ENCODE measurements around the gene SYTL3. TPM values are rescaled to one million over a fixed set of nuclear protein-coding genes. Genes with fewer than 3 reads are reported as not detected.

The SYTL3 gene
- polyA plus RNA-seq, 1 of the 3 experiments (the other 2 are of a cell fraction): 2.3 TPM

GRCh38 chr6:158799051-158799792 is 149.4 kb downstream of the SYTL3 start (continued):
- TF ChIP-seq NFIC (IDR thresholded peaks at IDR 0.05; ENCODE audit: borderline replicate concordance): peak; percentile 83
- no peak for TF ChIP-seq TAF1 (IDR thresholded peaks at IDR 0.05; ENCODE audit: borderline replicate concordance, low read depth, low read length)
- TF ChIP-seq TEAD4 (IDR thresholded peaks at IDR 0.05; ENCODE audit: borderline replicate concordance, insufficient read depth): no peak
- peak; percentile 66 for TF ChIP-seq FOXJ3 (CRISPR knock-in tag; IDR thresholded peaks at IDR 0.05)
- no peak for TF ChIP-seq NRF1 (IDR thresholded peaks at IDR 0.05; ENCODE audit: low read depth, low read length)
- TF ChIP-seq, protein P1, sequence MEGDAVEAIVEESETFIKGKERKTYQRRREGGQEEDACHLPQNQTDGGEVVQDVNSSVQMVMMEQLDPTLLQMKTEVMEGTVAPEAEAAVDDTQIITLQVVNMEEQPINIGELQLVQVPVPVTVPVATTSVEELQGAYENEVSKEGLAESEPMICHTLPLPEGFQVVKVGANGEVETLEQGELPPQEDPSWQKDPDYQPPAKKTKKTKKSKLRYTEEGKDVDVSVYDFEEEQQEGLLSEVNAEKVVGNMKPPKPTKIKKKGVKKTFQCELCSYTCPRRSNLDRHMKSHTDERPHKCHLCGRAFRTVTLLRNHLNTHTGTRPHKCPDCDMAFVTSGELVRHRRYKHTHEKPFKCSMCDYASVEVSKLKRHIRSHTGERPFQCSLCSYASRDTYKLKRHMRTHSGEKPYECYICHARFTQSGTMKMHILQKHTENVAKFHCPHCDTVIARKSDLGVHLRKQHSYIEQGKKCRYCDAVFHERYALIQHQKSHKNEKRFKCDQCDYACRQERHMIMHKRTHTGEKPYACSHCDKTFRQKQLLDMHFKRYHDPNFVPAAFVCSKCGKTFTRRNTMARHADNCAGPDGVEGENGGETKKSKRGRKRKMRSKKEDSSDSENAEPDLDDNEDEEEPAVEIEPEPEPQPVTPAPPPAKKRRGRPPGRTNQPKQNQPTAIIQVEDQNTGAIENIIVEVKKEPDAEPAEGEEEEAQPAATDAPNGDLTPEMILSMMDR (IDR thresholded peaks at IDR 0.05): peak; percentile 32
- peak; percentile 84 for TF ChIP-seq GATA2 (CRISPR knock-in tag; IDR thresholded peaks at IDR 0.05)
- TF ChIP-seq, protein P2, sequence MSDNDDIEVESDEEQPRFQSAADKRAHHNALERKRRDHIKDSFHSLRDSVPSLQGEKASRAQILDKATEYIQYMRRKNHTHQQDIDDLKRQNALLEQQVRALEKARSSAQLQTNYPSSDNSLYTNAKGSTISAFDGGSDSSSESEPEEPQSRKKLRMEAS (IDR thresholded peaks at IDR 0.05; ENCODE audit: low read depth): no peak
- TF ChIP-seq TCF12 (IDR thresholded peaks at IDR 0.05): peak; percentile 71
- no peak for TF ChIP-seq EZH2phosphoT487 (IDR thresholded peaks at IDR 0.05; ENCODE audit: borderline replicate concordance, low read depth)

- no peak for DNase-seq
- Histone ChIP-seq H3K79me2 (ENCODE audit: insufficient read depth) (peaks cover 95% of the 10 kb centered on the region), H3K36me3 (replicated peaks in 1 of 2; ENCODE audit: control insufficient read depth in 1 of 2, insufficient read depth in 2 of 2, low read length in 1 of 2) (no peaks in the 10 kb centered on the region), H3K4me3 (ENCODE audit: low read depth in 2 of 2, low read length in 1 of 2) (no peak overlapping the region), H2AFZ (ENCODE audit: low read depth) (no peak overlapping the region), H3K9me3 (no peaks in the 10 kb centered on the region), H3K9ac (no peak overlapping the region), H3K9me2 (no peaks in the 10 kb centered on the region), H3F3A (replicated peaks; ENCODE audit: insufficient read depth) (peaks cover 12% of the 10 kb centered on the region), H3K27ac (ENCODE audit: low read depth in 2 of 2, low read length in 1 of 2) (peak overlapping the region in 1 of 2 experiments; percentile 65; a peak in 2 of 4 replicates), H3K4me1 (ENCODE audit: control insufficient read depth in 1 of 2, insufficient read depth in 2 of 2, low read depth in 1 of 2, low read length in 1 of 2) (peaks cover 28 to 38% of the 10 kb centered on the region in 2 experiments; a peak in 3 of 4 replicates), H4K20me1 (ENCODE audit: insufficient read depth) (peaks cover 26% of the 10 kb centered on the region; the same call in 1 of the 2 replicates), H3K27me3 (ENCODE audit: insufficient read depth) (no peaks in the 10 kb centered on the region), H3K4me2 (no peak overlapping the region)
- WGBS (ENCODE audit: low lambda C conversion rate): 83% methylated on average over 7 of the region's 7 CpGs
- ChIA-PET POLR2A (no interaction called here), CTCF (interaction anchor here (1.1 to 1.6 kb wide), 4 partner anchors 18 to 83 kb away, joined by 3 to 7 read pairs (median 4); partner anchors contain the start of gene EZR)
- no peak for TF ChIP-seq SIN3A (IDR thresholded peaks at IDR 0.05; ENCODE audit: borderline replicate concordance, low read depth, low read length)
- TF ChIP-seq EP300 (IDR thresholded peaks at IDR 0.05; ENCODE audit: borderline replicate concordance in 1 of 2, low read depth in 1 of 2, low read length in 1 of 2): peak in 1 of 2 experiments; percentile 22; a peak in 1 of 4 replicates
- TF ChIP-seq, protein P3, sequence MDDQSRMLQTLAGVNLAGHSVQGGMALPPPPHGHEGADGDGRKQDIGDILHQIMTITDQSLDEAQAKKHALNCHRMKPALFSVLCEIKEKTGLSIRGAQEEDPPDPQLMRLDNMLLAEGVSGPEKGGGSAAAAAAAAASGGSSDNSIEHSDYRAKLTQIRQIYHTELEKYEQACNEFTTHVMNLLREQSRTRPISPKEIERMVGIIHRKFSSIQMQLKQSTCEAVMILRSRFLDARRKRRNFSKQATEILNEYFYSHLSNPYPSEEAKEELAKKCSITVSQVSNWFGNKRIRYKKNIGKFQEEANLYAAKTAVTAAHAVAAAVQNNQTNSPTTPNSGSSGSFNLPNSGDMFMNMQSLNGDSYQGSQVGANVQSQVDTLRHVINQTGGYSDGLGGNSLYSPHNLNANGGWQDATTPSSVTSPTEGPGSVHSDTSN (IDR thresholded peaks at IDR 0.05): no peak
- no peak for TF ChIP-seq USF2 (IDR thresholded peaks at IDR 0.05; ENCODE audit: borderline replicate concordance, low read depth, low read length)
These were observed 151.9 kb downstream of the SYTL3 start for GRCh38 chr6:158801655-158802294.
